Tibial artery (tissue), 4 donors: ENCODE results near the gene PCBP3.
"Not testable (repeated sequence)": the region's sequence is repeated elsewhere in the genome, so short reads cannot be mapped to it uniquely, and the experiment has no call there.

Source experiments
- DNase-seq, 2 donors: peaks; one replicate each; pipeline ENCODE4 v3.0.0-alpha.2; 2019
- H3K27ac ChIP-seq, 2 donors: fragments of 200-600 bp; sonication (generic) in 1 of 2; 1 replicate in 1 of 2; 2 replicates in 1 of 2; pipeline ENCODE4 v1.5.1; 2018 to 2019; ENCODE audit warnings: mild to moderate bottlenecking in 1 of 2
- H3K27me3 ChIP-seq, 2 donors: fragments of 200-600 bp; sonication (generic) in 1 of 2; one replicate each; pipeline versions ENCODE4 v1.5.1 to v1.6.0; 2016 to 2019
- H3K36me3 ChIP-seq, 3 donors: fragments of 200-600 bp; sonication (generic) in 2 of 3; one replicate each; pipeline ENCODE4 v1.5.1; 2016 to 2019; ENCODE audit warnings: mild to moderate bottlenecking in 2 of 3
- H3K4me1 ChIP-seq, 4 donors: fragments of 200-600 bp; sonication (generic) in 2 of 4; 1 replicate in 3 of 4; 2 replicates in 1 of 4; pipeline ENCODE4 v1.5.1; 2016 to 2019
- H3K4me3 ChIP-seq, 2 donors: fragments of 200-600 bp; sonication (generic) in 1 of 2; 1 replicate in 1 of 2; 2 replicates in 1 of 2; pipeline ENCODE4 v1.5.1; 2018 to 2019; ENCODE audit warnings: mild to moderate bottlenecking in 2 of 2
- H3K9me3 ChIP-seq, 3 donors: fragments of 200-600 bp; sonication (generic) in 1 of 3; one replicate each; pipeline ENCODE4 v1.5.1; 2016 to 2019
- CTCF ChIP-seq, 2 experiments: fragments of 200-600 bp in 1 of 2; fragments of 450-650 bp in 1 of 2; IDR thresholded peaks; one replicate each; pipeline ENCODE4 v1.5.1; 2017 to 2019; ENCODE audit warnings: antibody characterized with exemption in 2 of 2, mild to moderate bottlenecking in 1 of 2, moderate library complexity in 1 of 2
- intact Hi-C: fragments of 100-400 bp; cut with DNase I; formaldehyde crosslinking; loops from one replicate; pipeline ENCODE4 v1.15.0; 2023; ENCODE audit warnings: low total_unique reads

The PCBP3 gene

GRCh38 chr21:45947716-45948255 lies 304.3 kb downstream of the PCBP3 start:
- intact Hi-C loops = no loop called here
- no peak overlapping the region for H3K4me3 ChIP-seq
- DNase-seq = no peak
- no peaks in the 10 kb centered on the region for H3K9me3 ChIP-seq
- peaks cover 0 to 36% (median 26%) of the 10 kb centered on the region in 4 donors for H3K4me1 ChIP-seq
- no peaks in the 10 kb centered on the region for H3K36me3 ChIP-seq
- no peaks in the 10 kb centered on the region for H3K27me3 ChIP-seq
- no peak for TF ChIP-seq CTCF (IDR thresholded peaks at IDR 0.05)
- no peak overlapping the region for H3K27ac ChIP-seq

- no peak for DNase-seq
- TF ChIP-seq CTCF (IDR thresholded peaks at IDR 0.05) = no peak
- H3K36me3 ChIP-seq = no peaks in the 10 kb centered on the region
- H3K4me1 ChIP-seq = peaks cover 0 to 45% (median 35%) of the 10 kb centered on the region in 4 donors
- intact Hi-C loops = no loop called here
- peak overlapping the region; percentile 57 to 74 for H3K27ac ChIP-seq
- H3K9me3 ChIP-seq = no peaks in the 10 kb centered on the region
- H3K4me3 ChIP-seq = no peak overlapping the region
- H3K27me3 ChIP-seq = no peaks in the 10 kb centered on the region
Measured at GRCh38 chr21:45948576-45949141, 305.1 kb downstream of the PCBP3 start.

- intact Hi-C loops = no loop called here
- H3K9me3 ChIP-seq = no peaks in the 10 kb centered on the region
- H3K4me3 ChIP-seq = peak overlapping the region in 1 of 2 donors; percentile 26
- no peaks in the 10 kb centered on the region for H3K27me3 ChIP-seq
- peak overlapping the region; percentile 57 to 74 for H3K27ac ChIP-seq
- peaks cover 0 to 60% (median 44%) of the 10 kb centered on the region in 4 donors for H3K4me1 ChIP-seq
- TF ChIP-seq CTCF (IDR thresholded peaks at IDR 0.05) = no peak
- no peaks in the 10 kb centered on the region for H3K36me3 ChIP-seq
- DNase-seq = no peak
Measured at GRCh38 chr21:45949928-45950739, 306.6 kb downstream of the PCBP3 start.

- Histone ChIP-seq H3K27ac (peak overlapping the region; percentile 57 to 74), H3K4me1 (peaks cover 0 to 62% (median 44%) of the 10 kb centered on the region in 4 donors), H3K27me3 (no peaks in the 10 kb centered on the region), H3K36me3 (no peaks in the 10 kb centered on the region), H3K4me3 (peak overlapping the region in 1 of 2 donors; percentile 26), H3K9me3 (no peaks in the 10 kb centered on the region)
- intact Hi-C loops = no loop called here
- peak; percentile 57 to 89 for DNase-seq
- TF ChIP-seq CTCF (IDR thresholded peaks at IDR 0.05) = no peak
Measured at GRCh38 chr21:45950740-45951515, 307.4 kb downstream of the PCBP3 start.

- DNase-seq = no peak
- no peak for TF ChIP-seq CTCF (IDR thresholded peaks at IDR 0.05)
- Histone ChIP-seq H3K27me3 (no peaks in the 10 kb centered on the region), H3K27ac (peak overlapping the region; percentile 57 to 74), H3K36me3 (no peaks in the 10 kb centered on the region), H3K4me1 (peaks cover 0 to 69% (median 44%) of the 10 kb centered on the region in 4 donors), H3K4me3 (no peak overlapping the region), H3K9me3 (no peaks in the 10 kb centered on the region)
- intact Hi-C loops = no loop called here
Measured at GRCh38 chr21:45951676-45952075, 308.2 kb downstream of the PCBP3 start.

- H3K27me3 ChIP-seq, DNase-seq, H3K9me3 ChIP-seq, H3K36me3 ChIP-seq, intact Hi-C loops, H3K4me3 ChIP-seq: not testable (repeated sequence)
- Histone ChIP-seq H3K4me1 (peaks cover 0 to 78% (median 49%) of the 10 kb centered on the region in 4 donors), H3K27ac (peak overlapping the region; percentile 85 to 89)
Measured at GRCh38 chr21:45952527-45952926, 309.0 kb downstream of the PCBP3 start.
